ENCODE measurements around the gene RALGDS.

DNA sequence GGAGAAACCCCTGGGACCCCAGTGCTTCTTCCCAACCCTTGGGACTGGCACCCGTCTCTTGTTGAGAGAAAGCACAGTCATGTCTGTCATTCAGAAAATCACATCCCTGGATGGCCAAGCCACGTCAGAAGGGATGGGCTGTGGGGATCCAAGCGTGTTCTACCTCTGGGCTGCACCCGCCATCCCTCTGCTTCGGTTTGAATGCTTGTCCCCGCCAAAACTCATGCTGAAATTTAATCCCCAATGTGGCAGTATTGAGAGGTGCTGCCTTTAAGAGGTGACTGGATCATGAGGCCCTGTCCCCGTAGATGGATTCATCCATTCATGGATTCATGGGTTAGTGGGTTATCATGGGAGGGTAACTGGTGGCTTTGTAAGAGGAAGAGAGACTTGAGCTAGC, 32.3 kb downstream of the RALGDS start:
- TF ChIP-seq, protein P1, sequence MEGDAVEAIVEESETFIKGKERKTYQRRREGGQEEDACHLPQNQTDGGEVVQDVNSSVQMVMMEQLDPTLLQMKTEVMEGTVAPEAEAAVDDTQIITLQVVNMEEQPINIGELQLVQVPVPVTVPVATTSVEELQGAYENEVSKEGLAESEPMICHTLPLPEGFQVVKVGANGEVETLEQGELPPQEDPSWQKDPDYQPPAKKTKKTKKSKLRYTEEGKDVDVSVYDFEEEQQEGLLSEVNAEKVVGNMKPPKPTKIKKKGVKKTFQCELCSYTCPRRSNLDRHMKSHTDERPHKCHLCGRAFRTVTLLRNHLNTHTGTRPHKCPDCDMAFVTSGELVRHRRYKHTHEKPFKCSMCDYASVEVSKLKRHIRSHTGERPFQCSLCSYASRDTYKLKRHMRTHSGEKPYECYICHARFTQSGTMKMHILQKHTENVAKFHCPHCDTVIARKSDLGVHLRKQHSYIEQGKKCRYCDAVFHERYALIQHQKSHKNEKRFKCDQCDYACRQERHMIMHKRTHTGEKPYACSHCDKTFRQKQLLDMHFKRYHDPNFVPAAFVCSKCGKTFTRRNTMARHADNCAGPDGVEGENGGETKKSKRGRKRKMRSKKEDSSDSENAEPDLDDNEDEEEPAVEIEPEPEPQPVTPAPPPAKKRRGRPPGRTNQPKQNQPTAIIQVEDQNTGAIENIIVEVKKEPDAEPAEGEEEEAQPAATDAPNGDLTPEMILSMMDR (IDR thresholded peaks at IDR 0.05): no peak
- no peak for TF ChIP-seq ZFX (IDR thresholded peaks at IDR 0.05; ENCODE audit: borderline replicate concordance)
